ENCODE data around the gene PPM1B.

DNA sequence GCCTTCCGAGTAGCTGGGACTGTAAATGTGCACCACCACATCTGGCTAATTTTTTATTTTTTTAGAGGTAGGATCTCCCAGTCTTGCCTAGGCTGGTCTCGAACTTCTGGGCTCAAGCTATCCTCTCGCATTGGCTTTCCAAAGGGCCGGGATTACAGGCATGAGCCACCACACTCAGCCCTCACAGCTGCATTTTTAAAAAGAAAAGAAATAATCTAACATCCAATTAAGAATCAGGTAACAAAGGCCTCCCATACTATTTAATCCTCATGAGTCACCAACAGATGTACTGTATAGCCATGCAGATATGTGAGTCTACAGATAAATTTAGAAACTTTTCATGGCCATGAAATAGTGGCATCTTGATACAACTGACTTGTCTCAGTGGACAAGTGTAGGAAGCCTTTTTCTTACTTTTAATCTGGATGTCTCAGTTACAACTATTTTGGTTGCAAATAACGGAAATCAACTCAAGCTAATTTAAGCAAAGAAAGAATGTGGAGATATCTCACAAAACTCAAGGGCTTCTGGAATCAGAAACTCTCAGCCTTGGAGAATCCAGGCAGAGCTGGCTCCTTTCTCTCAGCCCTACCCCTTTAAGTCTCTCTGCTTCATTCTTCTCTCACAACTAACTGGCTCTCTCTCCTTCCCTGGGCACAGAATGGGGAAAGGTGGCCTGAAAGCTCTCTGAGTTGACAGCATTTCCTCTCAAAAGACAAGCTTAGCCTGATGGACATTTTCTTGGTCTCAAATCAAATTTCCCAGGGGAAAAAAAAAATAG, 12.8 kb upstream of the PPM1B start:
- TF ChIP-seq, protein P1, sequence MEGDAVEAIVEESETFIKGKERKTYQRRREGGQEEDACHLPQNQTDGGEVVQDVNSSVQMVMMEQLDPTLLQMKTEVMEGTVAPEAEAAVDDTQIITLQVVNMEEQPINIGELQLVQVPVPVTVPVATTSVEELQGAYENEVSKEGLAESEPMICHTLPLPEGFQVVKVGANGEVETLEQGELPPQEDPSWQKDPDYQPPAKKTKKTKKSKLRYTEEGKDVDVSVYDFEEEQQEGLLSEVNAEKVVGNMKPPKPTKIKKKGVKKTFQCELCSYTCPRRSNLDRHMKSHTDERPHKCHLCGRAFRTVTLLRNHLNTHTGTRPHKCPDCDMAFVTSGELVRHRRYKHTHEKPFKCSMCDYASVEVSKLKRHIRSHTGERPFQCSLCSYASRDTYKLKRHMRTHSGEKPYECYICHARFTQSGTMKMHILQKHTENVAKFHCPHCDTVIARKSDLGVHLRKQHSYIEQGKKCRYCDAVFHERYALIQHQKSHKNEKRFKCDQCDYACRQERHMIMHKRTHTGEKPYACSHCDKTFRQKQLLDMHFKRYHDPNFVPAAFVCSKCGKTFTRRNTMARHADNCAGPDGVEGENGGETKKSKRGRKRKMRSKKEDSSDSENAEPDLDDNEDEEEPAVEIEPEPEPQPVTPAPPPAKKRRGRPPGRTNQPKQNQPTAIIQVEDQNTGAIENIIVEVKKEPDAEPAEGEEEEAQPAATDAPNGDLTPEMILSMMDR (IDR thresholded peaks at IDR 0.05) = no peak
- no peak for TF ChIP-seq POLR2A (IDR thresholded peaks at IDR 0.05)
